Gastroesophageal sphincter (tissue), 3 donors: ENCODE results near the gene FANK1.

Experiments
- POLR2A ChIP-seq, 2 donors: fragments of 450-650 bp; IDR thresholded peaks; one replicate each; pipeline ENCODE4 v1.6.1; 2017; ENCODE audit warnings: antibody characterized with exemption in 2 of 2, mild to moderate bottlenecking in 2 of 2, moderate library complexity in 1 of 2
- TF ChIP-seq, protein P1 (sequence below), 4 experiments: fragments of 200-600 bp in 2 of 4; fragments of 450-650 bp in 2 of 4; sonication (generic) in 1 of 4; IDR thresholded peaks; one replicate each; pipeline ENCODE4 v1.5.1; 2017 to 2019; ENCODE audit warnings: antibody characterized with exemption in 4 of 4, mild to moderate bottlenecking in 2 of 4, moderate library complexity in 2 of 4

- no peak for TF ChIP-seq POLR2A (IDR thresholded peaks at IDR 0.05)
- TF ChIP-seq, protein P1, sequence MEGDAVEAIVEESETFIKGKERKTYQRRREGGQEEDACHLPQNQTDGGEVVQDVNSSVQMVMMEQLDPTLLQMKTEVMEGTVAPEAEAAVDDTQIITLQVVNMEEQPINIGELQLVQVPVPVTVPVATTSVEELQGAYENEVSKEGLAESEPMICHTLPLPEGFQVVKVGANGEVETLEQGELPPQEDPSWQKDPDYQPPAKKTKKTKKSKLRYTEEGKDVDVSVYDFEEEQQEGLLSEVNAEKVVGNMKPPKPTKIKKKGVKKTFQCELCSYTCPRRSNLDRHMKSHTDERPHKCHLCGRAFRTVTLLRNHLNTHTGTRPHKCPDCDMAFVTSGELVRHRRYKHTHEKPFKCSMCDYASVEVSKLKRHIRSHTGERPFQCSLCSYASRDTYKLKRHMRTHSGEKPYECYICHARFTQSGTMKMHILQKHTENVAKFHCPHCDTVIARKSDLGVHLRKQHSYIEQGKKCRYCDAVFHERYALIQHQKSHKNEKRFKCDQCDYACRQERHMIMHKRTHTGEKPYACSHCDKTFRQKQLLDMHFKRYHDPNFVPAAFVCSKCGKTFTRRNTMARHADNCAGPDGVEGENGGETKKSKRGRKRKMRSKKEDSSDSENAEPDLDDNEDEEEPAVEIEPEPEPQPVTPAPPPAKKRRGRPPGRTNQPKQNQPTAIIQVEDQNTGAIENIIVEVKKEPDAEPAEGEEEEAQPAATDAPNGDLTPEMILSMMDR (IDR thresholded peaks at IDR 0.05): no peak
Measured at GRCh38 chr10:126016882-126017281, 120.5 kb downstream of the FANK1 start.
